Measurements from ENCODE around the gene JPH2. TPM values are rescaled to one million over a fixed set of nuclear protein-coding genes. Genes with fewer than 3 reads are reported as not detected.

JPH2 gene
- total RNA-seq, 1 donor from 2014 or later = 4.9 TPM

DNA sequence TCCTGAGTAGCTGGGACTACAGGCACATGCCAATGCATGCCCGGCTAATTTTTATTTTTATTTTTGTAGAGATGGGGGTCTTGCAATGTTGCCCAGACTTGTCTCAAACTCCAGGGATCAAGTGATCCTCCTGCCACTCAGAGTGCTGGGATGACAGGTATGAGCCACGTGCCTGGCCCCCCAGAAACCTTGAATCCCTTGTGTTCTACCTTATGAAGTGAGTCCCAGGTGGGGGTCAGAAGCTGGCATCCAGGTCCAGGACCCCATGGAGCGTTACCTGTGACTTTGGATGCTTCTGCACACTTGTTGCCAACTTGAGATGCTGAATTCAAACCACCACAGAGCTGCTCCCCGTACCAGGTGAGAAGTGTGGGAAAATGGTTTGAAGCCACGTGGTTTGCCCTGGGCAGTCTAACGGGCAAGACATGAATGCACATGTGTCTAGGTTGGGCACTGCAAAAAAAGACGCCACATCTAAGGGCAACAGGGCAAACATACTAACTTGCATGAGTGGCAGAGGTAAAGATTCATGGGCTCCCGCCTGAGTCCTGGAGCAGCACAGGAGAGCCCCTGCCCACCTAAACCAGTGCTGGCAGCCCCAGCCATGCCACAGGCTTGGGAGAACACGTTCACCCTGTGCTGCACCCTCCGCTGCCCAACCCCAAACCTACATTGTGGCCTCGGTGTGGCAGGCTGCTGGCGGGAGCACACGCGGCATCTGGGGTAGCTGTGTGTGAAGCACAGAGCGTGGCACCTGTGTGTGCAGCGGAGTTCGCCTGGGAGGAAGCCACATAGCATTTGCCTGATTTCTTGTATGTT lies 101.2 kb downstream of the JPH2 start:
- no peaks in the 10 kb centered on the region for H3K36me3 Mint-ChIP-seq
- DNase-seq (ENCODE audit: extremely low spot score, unreplicated experiment) = no peak
- TF ChIP-seq, protein P1, sequence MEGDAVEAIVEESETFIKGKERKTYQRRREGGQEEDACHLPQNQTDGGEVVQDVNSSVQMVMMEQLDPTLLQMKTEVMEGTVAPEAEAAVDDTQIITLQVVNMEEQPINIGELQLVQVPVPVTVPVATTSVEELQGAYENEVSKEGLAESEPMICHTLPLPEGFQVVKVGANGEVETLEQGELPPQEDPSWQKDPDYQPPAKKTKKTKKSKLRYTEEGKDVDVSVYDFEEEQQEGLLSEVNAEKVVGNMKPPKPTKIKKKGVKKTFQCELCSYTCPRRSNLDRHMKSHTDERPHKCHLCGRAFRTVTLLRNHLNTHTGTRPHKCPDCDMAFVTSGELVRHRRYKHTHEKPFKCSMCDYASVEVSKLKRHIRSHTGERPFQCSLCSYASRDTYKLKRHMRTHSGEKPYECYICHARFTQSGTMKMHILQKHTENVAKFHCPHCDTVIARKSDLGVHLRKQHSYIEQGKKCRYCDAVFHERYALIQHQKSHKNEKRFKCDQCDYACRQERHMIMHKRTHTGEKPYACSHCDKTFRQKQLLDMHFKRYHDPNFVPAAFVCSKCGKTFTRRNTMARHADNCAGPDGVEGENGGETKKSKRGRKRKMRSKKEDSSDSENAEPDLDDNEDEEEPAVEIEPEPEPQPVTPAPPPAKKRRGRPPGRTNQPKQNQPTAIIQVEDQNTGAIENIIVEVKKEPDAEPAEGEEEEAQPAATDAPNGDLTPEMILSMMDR (conservative IDR thresholded peaks at IDR 0.05) = no peak
- H3K4me1 Mint-ChIP-seq (ENCODE audit: unreplicated experiment) = peaks cover 12% of the 10 kb centered on the region
- no peaks in the 10 kb centered on the region for H3K9me3 Mint-ChIP-seq
- H3K27me3 Mint-ChIP-seq = peaks cover 13% of the 10 kb centered on the region
- H3K27ac Mint-ChIP-seq = no peak overlapping the region
- no peak overlapping the region for H3K4me3 Mint-ChIP-seq

GRCh38 chr20:44084891-44085290 lies 102.1 kb downstream of the JPH2 start:
- peaks cover 17% of the 10 kb centered on the region for H3K27me3 Mint-ChIP-seq
- TF ChIP-seq, protein P1 (conservative IDR thresholded peaks at IDR 0.05) = no peak
- H3K4me1 Mint-ChIP-seq (ENCODE audit: unreplicated experiment) = peaks cover 12% of the 10 kb centered on the region
- no peaks in the 10 kb centered on the region for H3K36me3 Mint-ChIP-seq
- no peak for DNase-seq (ENCODE audit: extremely low spot score, unreplicated experiment)
- H3K27ac Mint-ChIP-seq = no peak overlapping the region
- no peaks in the 10 kb centered on the region for H3K9me3 Mint-ChIP-seq
- no peak overlapping the region for H3K4me3 Mint-ChIP-seq

GRCh38 chr20:44084439-44084838 lies 102.5 kb downstream of the JPH2 start:
- peaks cover 17% of the 10 kb centered on the region for H3K27me3 Mint-ChIP-seq

DNA sequence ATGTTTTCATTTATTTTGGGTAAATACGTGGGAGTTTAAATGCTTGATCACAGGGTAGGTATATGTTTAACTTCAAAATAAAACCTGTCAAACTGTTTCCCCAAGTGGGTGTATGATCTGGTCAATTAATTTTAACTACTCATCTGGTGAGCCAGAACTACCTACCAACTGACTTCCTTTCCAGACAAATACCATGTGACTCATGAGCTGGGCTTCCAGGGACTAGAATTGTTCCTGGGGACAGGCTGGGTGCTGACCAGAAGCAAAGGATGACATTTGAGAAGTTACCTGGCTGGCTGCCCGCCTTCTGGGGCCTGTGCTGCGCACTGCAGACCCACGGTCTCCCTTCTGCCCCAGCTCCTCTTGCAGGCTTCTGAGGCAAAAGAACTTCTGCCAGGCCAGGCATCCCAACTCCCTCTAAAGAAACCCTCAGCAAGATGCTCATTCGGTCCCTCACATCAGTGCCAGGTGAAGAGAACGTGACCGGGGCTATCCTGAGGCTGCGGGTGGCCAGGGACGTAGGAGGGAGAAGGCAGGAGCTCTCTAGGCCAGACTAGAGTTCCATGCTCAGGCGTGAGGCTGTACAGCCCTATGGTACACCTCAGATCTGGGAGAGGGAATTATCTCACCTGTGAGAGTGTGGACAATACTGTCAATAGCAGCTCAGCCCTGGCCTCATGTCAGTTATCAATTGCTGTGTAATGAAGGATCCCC lies 103.6 kb downstream of the JPH2 start:
- DNase-seq (ENCODE audit: extremely low spot score, unreplicated experiment) = no peak
- Mint-ChIP-seq H3K27ac (no peak overlapping the region), H3K4me1 (ENCODE audit: unreplicated experiment) (peaks cover 10% of the 10 kb centered on the region)

More at GRCh38 chr20:44084439-44084838, 102.5 kb downstream of the JPH2 start:
- peaks cover 10% of the 10 kb centered on the region for H3K4me1 Mint-ChIP-seq (ENCODE audit: unreplicated experiment)
- H3K4me3 Mint-ChIP-seq = no peak overlapping the region
- no peak overlapping the region for H3K27ac Mint-ChIP-seq
- TF ChIP-seq, protein P1 (conservative IDR thresholded peaks at IDR 0.05) = no peak
- H3K9me3 Mint-ChIP-seq = no peaks in the 10 kb centered on the region
- no peaks in the 10 kb centered on the region for H3K36me3 Mint-ChIP-seq
- no peak for DNase-seq (ENCODE audit: extremely low spot score, unreplicated experiment)

DNA sequence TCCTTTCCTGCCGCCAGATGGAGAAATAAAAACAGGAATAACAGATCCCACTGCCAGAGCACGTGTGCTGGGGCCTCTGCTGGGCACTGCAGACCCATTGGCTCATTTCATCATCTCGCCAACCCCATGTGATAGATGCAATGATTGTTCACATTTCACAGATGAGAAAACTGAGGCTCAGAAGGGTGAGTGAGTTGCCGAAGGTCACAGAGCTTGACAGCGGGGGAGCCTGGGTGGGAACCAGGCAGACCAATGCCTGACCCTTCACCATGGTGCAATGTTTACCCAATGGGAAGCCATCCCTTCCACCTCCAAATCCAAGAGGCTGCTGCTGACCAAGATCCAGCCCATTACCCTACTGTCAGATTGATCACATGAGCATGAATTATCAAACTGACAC lies 105.1 kb downstream of the JPH2 start:
- no peak for DNase-seq (ENCODE audit: extremely low spot score, unreplicated experiment)
- TF ChIP-seq, protein P1 (conservative IDR thresholded peaks at IDR 0.05) = no peak
- H3K27ac Mint-ChIP-seq = no peak overlapping the region
- H3K36me3 Mint-ChIP-seq = no peaks in the 10 kb centered on the region
- peaks cover 14% of the 10 kb centered on the region for H3K27me3 Mint-ChIP-seq
- H3K9me3 Mint-ChIP-seq = no peaks in the 10 kb centered on the region
- peaks cover 10% of the 10 kb centered on the region for H3K4me1 Mint-ChIP-seq (ENCODE audit: unreplicated experiment)
- H3K4me3 Mint-ChIP-seq = no peak overlapping the region

More for the DNA sequence above, 103.6 kb downstream of the JPH2 start:
- Mint-ChIP-seq H3K27me3 (peaks cover 17% of the 10 kb centered on the region), H3K4me3 (no peak overlapping the region), H3K9me3 (no peaks in the 10 kb centered on the region), H3K36me3 (no peaks in the 10 kb centered on the region)
- TF ChIP-seq, protein P1 (conservative IDR thresholded peaks at IDR 0.05) = no peak

All from type B pancreatic cell (in vitro differentiated cells).